Activated CD4-positive, alpha-beta T cell treated with anti-CD3 and anti-CD28 coated beads, Interleukin-2, Interleukin-6, amounts not matched to agents 100 ng/mL and 50 ng/mL, durations not matched to agents 16 hours and 8 hours (primary cell): ENCODE measurements around the gene SDK1.

ENCODE experiments used
- DNase-seq: peaks from one replicate; pipeline ENCODE4 v3.0.0-alpha.2; 2020

SDK1 gene

GRCh38 chr7:4123346-4123745, 822.3 kb downstream of the SDK1 start:
- no peak for DNase-seq

- DNase-seq, result no peak
Measured at GRCh38 chr7:4123823-4124222, 822.8 kb downstream of the SDK1 start.

- DNase-seq, result no peak
Measured at GRCh38 chr7:4124556-4125477, 823.8 kb downstream of the SDK1 start.

GRCh38 chr7:4127909-4128560, 827.0 kb downstream of the SDK1 start:
- no peak for DNase-seq

- no peak for DNase-seq
Measured at GRCh38 chr7:4129481-4130122, 828.5 kb downstream of the SDK1 start.

GRCh38 chr7:4131063-4131462, 830.0 kb downstream of the SDK1 start:
- DNase-seq, result no peak

GRCh38 chr7:4132221-4132620, 831.2 kb downstream of the SDK1 start:
- no peak for DNase-seq

GRCh38 chr7:4133491-4134044, 832.5 kb downstream of the SDK1 start:
- DNase-seq, result no peak

- no peak for DNase-seq
Measured at GRCh38 chr7:4134204-4134603, 833.2 kb downstream of the SDK1 start.

GRCh38 chr7:4134631-4135030, 833.6 kb downstream of the SDK1 start:
- no peak for DNase-seq

GRCh38 chr7:4135301-4135700, 834.2 kb downstream of the SDK1 start:
- no peak for DNase-seq

- DNase-seq, result no peak
Measured at GRCh38 chr7:4136036-4136435, 835.0 kb downstream of the SDK1 start.

- DNase-seq, result no peak
Measured at GRCh38 chr7:4136501-4137110, 835.6 kb downstream of the SDK1 start.

GRCh38 chr7:4137552-4137951, 836.5 kb downstream of the SDK1 start:
- DNase-seq, result no peak

GRCh38 chr7:4138866-4139265, 837.8 kb downstream of the SDK1 start:
- DNase-seq, result no peak

GRCh38 chr7:4139656-4140625, 838.9 kb downstream of the SDK1 start:
- DNase-seq, result no peak

GRCh38 chr7:4140933-4141332, 839.9 kb downstream of the SDK1 start:
- DNase-seq, result no peak

GRCh38 chr7:4143006-4143405, 842.0 kb downstream of the SDK1 start:
- DNase-seq, result no peak

- no peak for DNase-seq
Measured at GRCh38 chr7:4143511-4144171, 842.6 kb downstream of the SDK1 start.

- no peak for DNase-seq
Measured at GRCh38 chr7:4144172-4144701, 843.2 kb downstream of the SDK1 start.
